Ovary (tissue), 9 donors: ENCODE data around the gene GRPR. TPM values are rescaled to one million over a fixed set of nuclear protein-coding genes. Genes with fewer than 3 reads are reported as not detected.
"Not testable (repeated sequence)": the region's sequence is repeated elsewhere in the genome, so short reads cannot be mapped to it uniquely, and the experiment has no call there.

Experiments
- DNase-seq, 5 donors: peaks; one replicate each; pipeline ENCODE4 v3.0.0-alpha.2; 2019 to 2020
- H3K27ac ChIP-seq, 2 donors: fragments of 200-600 bp; one replicate each; pipeline versions ENCODE4 v1.5.1 to v1.8.0; 2019 to 2022
- H3K27me3 ChIP-seq: fragments of 200-600 bp; one replicate; pipeline ENCODE4 v1.8.0; 2022
- H3K36me3 ChIP-seq: fragments of 200-600 bp; sonication (generic); one replicate; pipeline ENCODE4 v1.5.1; 2019
- H3K4me1 ChIP-seq: one replicate; pipeline ENCODE4 v1.8.1; 2013; ENCODE audit warnings: mild to moderate bottlenecking, moderate library complexity; ENCODE audit not compliant: insufficient read depth
- H3K4me3 ChIP-seq: fragments of 200-600 bp; sonication (generic); one replicate; pipeline ENCODE4 v1.5.1; 2017
- H3K9me3 ChIP-seq, 2 donors: fragments of 200-600 bp in 1 of 2; sonication (generic) in 1 of 2; one replicate each; pipeline versions ENCODE4 v1.5.1 to v1.8.1; 2013 to 2019; ENCODE audit warnings: mild to moderate bottlenecking in 1 of 2, moderate library complexity in 1 of 2
- CTCF ChIP-seq, 3 donors: fragments of 450-650 bp in 2 of 3; fragments of 200-600 bp in 1 of 3; IDR thresholded peaks; one replicate each; pipeline versions ENCODE4 v1.5.1 to v1.8.0; 2016 to 2022; ENCODE audit warnings: antibody characterized with exemption in 3 of 3, mild to moderate bottlenecking in 1 of 3
- EP300 ChIP-seq: sonication (generic); formaldehyde crosslinking; IDR thresholded peaks from one replicate; pipeline ENCODE4 v1.6.1; 2017; ENCODE audit warnings: antibody characterized with exemption
- POLR2A ChIP-seq: fragments of 450-650 bp; IDR thresholded peaks from one replicate; pipeline ENCODE4 v1.6.1; 2017; ENCODE audit warnings: antibody characterized with exemption, mild to moderate bottlenecking, moderate library complexity
- WGBS, 3 donors: extraction: QIAGEN DNeasy Blood & Tissue Kit in 1 of 3; methylation state at CpG; one replicate each; pipeline versions ENCODE4 v1.1.5 to v1.1.7; 2013 to 2017; 5-methylcytosine and 5-hydroxymethylcytosine counted together
- intact Hi-C, 4 donors: fragments of 100-400 bp; cut with DNase I; formaldehyde crosslinking; loops; one replicate each; pipeline versions ENCODE4 v1.11.0 to v1.15.1; 2022 to 2023
- polyA plus RNA-seq, 2 donors: library from polyadenylated mRNA; stranded (reverse); fragments of 200-250 nt in 1 of 2; fragments of 350-450 nt in 1 of 2; fragmentation: Illumina TruSeq in 1 of 2; extraction: RNeasy Lipid Tissue Mini Kit (QIAGEN cat#74804) in 1 of 2; gene quantifications; one replicate each; pipeline ENCODE4 v1.2.3, GENCODE V29; 2013 to 2014
- total RNA-seq, 7 donors: library from RNA; depleted of rRNA in 2 of 7; stranded (reverse); fragments of >200 nt in 2 of 7; fragmentation: NEBNext Ultra II Directional in 3 of 7; extraction: Animal tissue kit (Norgen Biotek cat#: 25700) in 3 of 7; gene quantifications; one replicate each; pipeline versions ENCODE4 v1.1.0 to v1.2.4, GENCODE V29; 2016 to 2023
- donor health status: DM: no; HTN: no; CAD: no; lungs with moderate emphysema.
- donor health status: DM: no; HTN: no; CAD: no.
- donor health status: Bipolar disorder and iron deficiency.
- donor health status: DM: yes; HTN: yes; CAD: no.
- donor health status: DM: no; HTN: no; CAD: no.
- donor health status: DM: yes; HTN: yes; CAD: no.

The GRPR gene
- total and polyA plus RNA-seq, 9 donors, result 0.05 to 0.13 (median 0.08) TPM; not detected in 6

- no peak overlapping the region for H3K4me3 ChIP-seq
- DNase-seq, result no peak
- WGBS, 3 donors, result 91 to 92% (median 91%) methylated on average over 9 of the region's 9 CpGs
- intact Hi-C loops, result no loop called here
- no peaks in the 10 kb centered on the region for H3K27me3 ChIP-seq
- no peaks in the 10 kb centered on the region for H3K9me3 ChIP-seq
- TF ChIP-seq EP300 (no peak), CTCF (IDR thresholded peaks at IDR 0.05) (no peak), POLR2A (no peak)
- H3K4me1 ChIP-seq, result no peaks in the 10 kb centered on the region
- no peaks in the 10 kb centered on the region for H3K36me3 ChIP-seq
- no peak overlapping the region for H3K27ac ChIP-seq
Observed at GRCh38 chrX:16171039-16171438, 47.7 kb downstream of the GRPR start.

DNA sequence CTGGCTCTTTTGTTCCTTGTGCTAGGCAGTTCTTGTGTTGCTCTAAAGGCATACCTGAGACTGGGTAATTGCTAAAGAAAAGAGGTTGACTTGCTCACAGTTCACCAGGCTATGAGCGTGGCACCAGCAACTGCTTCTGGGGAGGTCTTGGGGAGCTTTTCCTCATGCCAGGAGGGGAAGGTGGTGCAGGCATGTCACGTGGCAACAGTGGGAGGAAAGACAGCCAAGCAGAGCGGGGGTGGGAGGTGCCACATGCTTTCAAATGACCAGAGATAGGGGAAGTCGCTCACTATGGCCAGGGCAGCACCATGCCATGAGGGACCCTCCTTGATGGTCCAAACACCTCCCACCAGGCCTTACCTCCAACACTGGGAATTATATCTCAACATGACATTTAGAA lies 48.6 kb downstream of the GRPR start:
- intact Hi-C loops, result no loop called here
- no peaks in the 10 kb centered on the region for H3K9me3 ChIP-seq

DNA sequence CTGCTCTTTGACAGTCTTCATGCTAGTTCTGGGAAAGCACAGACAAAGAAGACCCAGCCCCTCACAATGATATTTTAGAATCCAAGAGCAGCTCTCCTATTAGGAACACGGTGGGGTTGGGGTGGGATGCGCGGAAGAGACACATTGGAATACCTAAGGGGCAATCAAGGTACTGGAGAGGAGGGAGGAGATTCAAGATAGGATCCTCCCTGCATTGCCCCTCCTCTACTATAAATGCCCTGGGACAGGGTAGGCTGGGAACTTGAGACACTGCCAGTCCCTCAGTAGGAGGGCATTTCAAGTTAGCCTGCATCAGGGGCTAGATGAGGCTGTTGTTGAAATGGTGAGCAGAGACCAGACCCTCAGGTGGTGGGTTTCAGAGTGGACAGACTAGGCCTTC lies 49.0 kb downstream of the GRPR start:
- TF ChIP-seq EP300, result no peak
- TF ChIP-seq POLR2A, result no peak
- H3K36me3 ChIP-seq, result no peaks in the 10 kb centered on the region
- no peak overlapping the region for H3K4me3 ChIP-seq
- no peak for DNase-seq
- no peaks in the 10 kb centered on the region for H3K27me3 ChIP-seq
- H3K9me3 ChIP-seq, result no peaks in the 10 kb centered on the region
- intact Hi-C loops, result no loop called here
- 96 to 98% (median 96%) methylated on average over 3 of the region's 3 CpGs for WGBS, 3 donors
- H3K4me1 ChIP-seq, result no peaks in the 10 kb centered on the region
- no peak overlapping the region for H3K27ac ChIP-seq

More for the DNA sequence above, 48.6 kb downstream of the GRPR start:
- no peaks in the 10 kb centered on the region for H3K4me1 ChIP-seq
- no peaks in the 10 kb centered on the region for H3K27me3 ChIP-seq
- H3K4me3 ChIP-seq, result no peak overlapping the region
- no peak for TF ChIP-seq EP300
- no peak for TF ChIP-seq POLR2A
- no peak for TF ChIP-seq CTCF (IDR thresholded peaks at IDR 0.05)
- no peaks in the 10 kb centered on the region for H3K36me3 ChIP-seq
- no peak for DNase-seq
- H3K27ac ChIP-seq, result no peak overlapping the region
- WGBS, 3 donors, result 70 to 80% (median 76%) methylated on average over 4 of the region's 4 CpGs

- no peak overlapping the region for H3K4me3 ChIP-seq
- H3K36me3 ChIP-seq, result no peaks in the 10 kb centered on the region
- no peak overlapping the region for H3K27ac ChIP-seq
- TF ChIP-seq POLR2A, result no peak
- TF ChIP-seq CTCF (IDR thresholded peaks at IDR 0.05), result no peak
- TF ChIP-seq EP300, result no peak
- intact Hi-C loops, result no loop called here
- no peak for DNase-seq
- H3K9me3 ChIP-seq, result no peaks in the 10 kb centered on the region
- 47 to 60% (median 55%) methylated on average over 3 of the region's 3 CpGs for WGBS, 3 donors
- no peaks in the 10 kb centered on the region for H3K27me3 ChIP-seq
- no peaks in the 10 kb centered on the region for H3K4me1 ChIP-seq
Observed at GRCh38 chrX:16175329-16176061, 52.1 kb downstream of the GRPR start.

DNA sequence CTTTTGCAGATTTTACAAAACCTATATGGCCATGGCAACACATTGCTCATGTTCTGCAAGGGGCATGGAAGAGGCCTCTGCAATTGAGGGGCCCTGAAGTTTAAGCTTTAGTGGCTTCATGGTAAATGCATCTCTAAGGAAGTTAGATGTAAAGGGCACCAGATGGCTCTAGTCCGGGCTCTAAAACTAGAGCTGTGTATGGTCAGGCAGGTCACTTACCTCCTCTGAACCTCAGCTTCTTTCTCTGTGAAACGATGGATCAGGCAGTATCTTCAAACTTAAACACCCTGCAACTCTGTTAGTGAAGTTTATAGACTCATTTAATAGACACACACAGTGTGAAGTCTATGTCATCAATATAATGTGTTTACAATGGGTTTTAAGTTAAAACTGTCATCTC lies 53.9 kb downstream of the GRPR start:
- no peak overlapping the region for H3K4me3 ChIP-seq
- H3K9me3 ChIP-seq, result no peaks in the 10 kb centered on the region
- H3K36me3 ChIP-seq, result no peaks in the 10 kb centered on the region
- H3K4me1 ChIP-seq, result no peaks in the 10 kb centered on the region
- H3K27ac ChIP-seq, result no peak overlapping the region
- TF ChIP-seq CTCF (IDR thresholded peaks at IDR 0.05) (no peak), POLR2A (no peak), EP300 (no peak)
- no peak for DNase-seq
- H3K27me3 ChIP-seq, result no peaks in the 10 kb centered on the region
- intact Hi-C loops, result no loop called here
- WGBS, 3 donors, result 20 to 28% (median 27%) methylated on average over 2 of the region's 2 CpGs

- H3K4me1 ChIP-seq, H3K36me3 ChIP-seq, H3K27ac ChIP-seq, intact Hi-C loops, DNase-seq, H3K27me3 ChIP-seq, H3K4me3 ChIP-seq, H3K9me3 ChIP-seq: not testable (repeated sequence)
- 56 to 67% (median 58%) methylated on average over 10 of the region's 10 CpGs for WGBS, 3 donors
Observed at GRCh38 chrX:16183843-16184242, 60.5 kb downstream of the GRPR start.
